Chondrocyte (in vitro differentiated cells): ENCODE data around the gene IL1RAP. TPM values are rescaled to one million over a fixed set of nuclear protein-coding genes. Genes with fewer than 3 reads are reported as not detected.

ENCODE experiments used
- DNase-seq: peaks from one replicate; pipeline ENCODE4 v3.0.0; 2021; ENCODE audit warnings: mixed read lengths, low spot score
- H3K27ac Mint-ChIP-seq: one replicate; pipeline ENCODE4 v1.8.0; 2021; ENCODE audit warnings: mild to moderate bottlenecking, moderate library complexity, mixed read lengths; ENCODE audit not compliant: unreplicated experiment
- H3K27me3 Mint-ChIP-seq: 2 replicates; pipeline ENCODE4 v1.8.0; 2021; ENCODE audit warnings: low read depth, mixed read lengths
- H3K36me3 Mint-ChIP-seq: 2 replicates; pipeline ENCODE4 v1.8.0; 2021; ENCODE audit warnings: low read depth, mixed read lengths
- H3K4me1 Mint-ChIP-seq: 2 replicates; pipeline ENCODE4 v1.8.0; 2021; ENCODE audit warnings: low read depth, mild to moderate bottlenecking, mixed read lengths
- H3K4me3 Mint-ChIP-seq: one replicate; pipeline ENCODE4 v1.8.0; 2021; ENCODE audit warnings: mild to moderate bottlenecking, moderate library complexity, mixed read lengths; ENCODE audit not compliant: unreplicated experiment
- H3K9me3 Mint-ChIP-seq: 2 replicates; pipeline ENCODE4 v1.8.0; 2021; ENCODE audit warnings: low read depth, mixed read lengths
- total RNA-seq: library from RNA; stranded (reverse); gene quantifications from 3 replicates; pipeline ENCODE4 v1.2.1, GENCODE V29; 2021
- TF ChIP-seq, protein P1 (sequence below): fragments of 200-600 bp; sonication (generic); IDR thresholded peaks from 2 replicates; pipeline ENCODE4 v1.5.0; 2021; ENCODE audit warnings: antibody characterized with exemption, mild to moderate bottlenecking, moderate library complexity

IL1RAP gene
- total RNA-seq, 1 donor from 2014 or later = 30.4 TPM

GRCh38 chr3:190591080-190591479, 77.2 kb downstream of the IL1RAP start:
- H3K36me3 Mint-ChIP-seq = peaks cover 5% of the 10 kb centered on the region
- TF ChIP-seq, protein P1, sequence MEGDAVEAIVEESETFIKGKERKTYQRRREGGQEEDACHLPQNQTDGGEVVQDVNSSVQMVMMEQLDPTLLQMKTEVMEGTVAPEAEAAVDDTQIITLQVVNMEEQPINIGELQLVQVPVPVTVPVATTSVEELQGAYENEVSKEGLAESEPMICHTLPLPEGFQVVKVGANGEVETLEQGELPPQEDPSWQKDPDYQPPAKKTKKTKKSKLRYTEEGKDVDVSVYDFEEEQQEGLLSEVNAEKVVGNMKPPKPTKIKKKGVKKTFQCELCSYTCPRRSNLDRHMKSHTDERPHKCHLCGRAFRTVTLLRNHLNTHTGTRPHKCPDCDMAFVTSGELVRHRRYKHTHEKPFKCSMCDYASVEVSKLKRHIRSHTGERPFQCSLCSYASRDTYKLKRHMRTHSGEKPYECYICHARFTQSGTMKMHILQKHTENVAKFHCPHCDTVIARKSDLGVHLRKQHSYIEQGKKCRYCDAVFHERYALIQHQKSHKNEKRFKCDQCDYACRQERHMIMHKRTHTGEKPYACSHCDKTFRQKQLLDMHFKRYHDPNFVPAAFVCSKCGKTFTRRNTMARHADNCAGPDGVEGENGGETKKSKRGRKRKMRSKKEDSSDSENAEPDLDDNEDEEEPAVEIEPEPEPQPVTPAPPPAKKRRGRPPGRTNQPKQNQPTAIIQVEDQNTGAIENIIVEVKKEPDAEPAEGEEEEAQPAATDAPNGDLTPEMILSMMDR = no peak
- no peak overlapping the region for H3K4me3 Mint-ChIP-seq
- no peaks in the 10 kb centered on the region for H3K27me3 Mint-ChIP-seq
- peaks cover 18% of the 10 kb centered on the region for H3K4me1 Mint-ChIP-seq
- no peak for DNase-seq
- H3K27ac Mint-ChIP-seq = no peak overlapping the region
- H3K9me3 Mint-ChIP-seq = no peaks in the 10 kb centered on the region

DNA sequence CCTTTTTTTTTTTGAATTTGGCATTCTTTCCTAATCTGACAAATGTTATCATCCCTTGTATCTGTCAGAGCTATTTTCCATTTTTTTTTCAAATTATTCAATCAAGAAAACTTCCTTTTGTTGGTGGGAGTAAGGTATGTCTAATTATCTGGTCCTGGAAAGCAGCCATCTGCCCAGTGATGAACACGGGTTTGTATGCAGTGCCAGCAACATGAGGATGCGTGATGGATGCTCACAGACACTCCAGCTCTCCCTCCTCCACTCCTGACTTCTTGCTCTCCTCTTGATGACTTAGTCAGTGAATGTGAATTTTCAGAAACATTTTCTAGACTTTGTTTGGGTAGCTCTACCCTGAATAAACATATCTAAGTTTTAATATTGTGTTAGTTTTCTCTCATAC, 79.2 kb downstream of the IL1RAP start:
- no peaks in the 10 kb centered on the region for H3K27me3 Mint-ChIP-seq
- peaks cover 3% of the 10 kb centered on the region for H3K9me3 Mint-ChIP-seq
- no peak overlapping the region for H3K4me3 Mint-ChIP-seq
- TF ChIP-seq, protein P1 = no peak
- H3K27ac Mint-ChIP-seq = no peak overlapping the region
- peaks cover 15% of the 10 kb centered on the region for H3K4me1 Mint-ChIP-seq
- H3K36me3 Mint-ChIP-seq = peaks cover 8% of the 10 kb centered on the region
- DNase-seq = no peak

DNA sequence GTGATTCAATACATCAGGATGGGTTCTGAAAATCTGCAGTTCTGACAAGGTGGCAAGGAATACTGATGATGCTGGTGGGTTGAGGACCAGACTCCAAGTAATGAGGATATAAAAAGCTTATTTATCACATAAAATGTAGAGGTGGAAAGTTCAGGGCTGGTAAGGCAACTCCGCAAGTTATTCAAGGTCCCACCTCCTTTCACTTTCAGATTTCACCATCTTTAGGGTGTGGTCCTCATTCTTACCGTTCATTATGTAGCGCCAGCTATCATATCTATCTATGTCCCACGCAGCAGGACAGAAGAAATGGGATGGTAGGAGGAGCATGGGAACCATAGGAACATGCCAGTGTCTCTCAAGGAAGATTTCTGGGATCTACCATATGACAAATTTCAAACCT, 80.3 kb downstream of the IL1RAP start:
- TF ChIP-seq, protein P1 = no peak
- H3K9me3 Mint-ChIP-seq = peaks cover 7% of the 10 kb centered on the region
- no peak for DNase-seq
- H3K4me3 Mint-ChIP-seq = no peak overlapping the region
- H3K27ac Mint-ChIP-seq = no peak overlapping the region
- peaks cover 9% of the 10 kb centered on the region for H3K36me3 Mint-ChIP-seq
- peaks cover 15% of the 10 kb centered on the region for H3K4me1 Mint-ChIP-seq
- H3K27me3 Mint-ChIP-seq = no peaks in the 10 kb centered on the region

GRCh38 chr3:190595179-190595795, 81.4 kb downstream of the IL1RAP start:
- no peak overlapping the region for H3K27ac Mint-ChIP-seq
- H3K4me3 Mint-ChIP-seq = no peak overlapping the region
- no peaks in the 10 kb centered on the region for H3K27me3 Mint-ChIP-seq
- H3K9me3 Mint-ChIP-seq = peaks cover 7% of the 10 kb centered on the region
- TF ChIP-seq, protein P1 = no peak
- DNase-seq = no peak
- peaks cover 15% of the 10 kb centered on the region for H3K4me1 Mint-ChIP-seq
- H3K36me3 Mint-ChIP-seq = peaks cover 5% of the 10 kb centered on the region

GRCh38 chr3:190595807-190596206, 81.9 kb downstream of the IL1RAP start:
- Mint-ChIP-seq H3K4me1 (peaks cover 15% of the 10 kb centered on the region), H3K27me3 (no peaks in the 10 kb centered on the region), H3K27ac (no peak overlapping the region), H3K9me3 (peaks cover 7% of the 10 kb centered on the region), H3K4me3 (no peak overlapping the region), H3K36me3 (peaks cover 5% of the 10 kb centered on the region)
- no peak for DNase-seq
- TF ChIP-seq, protein P1 = no peak
